ENCODE data around the gene RNASE1.
"Not testable (repeated sequence)": the region's sequence is repeated elsewhere in the genome, so short reads cannot be mapped to it uniquely, and the experiment has no call there.

Gene RNASE1

GRCh38 chr14:20802341-20803084 is at the start of gene RNASE1:
Gene RNASE1, minus strand, starts transcription at chr14:20802844. Its CDS starts 776 bp downstream, at chr14:20802068.
- DNase-seq = no peak

GRCh38 chr14:20848955-20849570 is 46.4 kb upstream of the RNASE1 start:
- DNase-seq = peak; percentile 15

DNA sequence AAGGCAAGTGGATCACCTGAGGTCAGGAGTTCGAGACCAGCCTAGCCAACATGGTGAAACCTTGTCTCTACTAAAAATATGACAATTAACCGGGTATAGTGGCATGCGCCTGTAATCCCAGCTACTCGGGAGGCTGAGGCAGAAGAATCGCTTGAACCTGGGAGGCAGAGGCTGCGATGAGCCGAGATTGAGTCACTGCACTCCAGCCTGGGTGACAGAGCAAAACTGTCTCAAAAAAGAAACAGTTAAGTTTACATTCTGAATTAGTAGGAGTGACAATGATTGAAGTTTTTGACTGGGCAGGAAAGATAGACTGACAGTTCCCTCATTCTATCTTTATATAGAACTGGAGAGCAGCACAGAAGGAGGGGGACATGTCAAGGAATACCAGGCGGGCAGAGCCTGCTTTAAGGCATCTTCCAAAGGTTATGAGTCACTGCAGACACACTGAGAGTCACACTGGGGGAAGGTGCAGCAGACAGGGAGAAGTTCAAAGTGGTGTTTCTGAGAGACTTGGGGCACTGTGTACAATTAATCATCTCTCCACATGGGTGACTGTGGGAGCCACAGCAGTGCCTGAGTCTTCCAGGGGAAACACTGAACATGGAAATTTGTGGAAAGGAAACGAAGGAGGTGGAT is 45.8 kb upstream of the RNASE1 start:
- DNase-seq = no peak

DNA sequence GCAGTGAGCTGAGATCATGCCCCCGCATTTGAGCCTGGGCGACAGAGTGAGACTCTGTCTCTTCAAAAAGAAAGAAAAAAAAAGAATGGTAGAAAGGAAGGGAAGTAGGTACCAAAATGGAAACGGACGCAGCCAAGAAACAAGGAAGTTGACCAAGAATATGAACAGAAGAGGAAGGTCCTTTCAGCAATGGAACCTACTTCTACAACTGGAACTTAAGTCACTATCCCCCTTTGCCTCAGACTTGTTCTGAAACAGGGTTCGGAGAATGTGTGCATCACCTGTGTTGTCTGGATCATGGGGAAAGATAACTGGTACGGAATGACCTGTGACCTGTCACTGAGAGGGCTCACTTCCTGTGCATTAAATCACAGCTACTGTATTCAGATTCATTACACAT is 43.9 kb upstream of the RNASE1 start:
- DNase-seq = no peak

GRCh38 chr14:20841096-20841495 is 38.5 kb upstream of the RNASE1 start:
- no peak for DNase-seq

DNA sequence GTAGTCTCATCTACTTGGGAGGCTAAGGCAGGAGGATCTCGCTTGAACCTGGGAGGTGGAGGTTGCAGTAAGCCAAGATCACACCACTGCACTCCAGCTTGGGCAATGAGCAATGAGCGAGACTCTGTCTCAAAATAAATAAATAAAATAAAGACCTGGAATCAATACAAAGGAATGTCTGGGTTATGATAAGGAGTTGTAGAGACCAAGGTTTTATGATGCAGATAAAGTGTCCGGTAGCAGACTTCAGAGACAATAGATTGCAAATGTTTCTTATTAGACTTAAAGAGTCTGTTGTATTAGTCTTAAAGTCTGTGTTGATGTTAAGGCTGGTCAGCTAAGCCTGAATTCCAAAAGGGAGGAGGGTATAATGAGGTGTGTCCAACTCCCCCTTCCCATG is 35.2 kb upstream of the RNASE1 start:
- DNase-seq = no peak

DNA sequence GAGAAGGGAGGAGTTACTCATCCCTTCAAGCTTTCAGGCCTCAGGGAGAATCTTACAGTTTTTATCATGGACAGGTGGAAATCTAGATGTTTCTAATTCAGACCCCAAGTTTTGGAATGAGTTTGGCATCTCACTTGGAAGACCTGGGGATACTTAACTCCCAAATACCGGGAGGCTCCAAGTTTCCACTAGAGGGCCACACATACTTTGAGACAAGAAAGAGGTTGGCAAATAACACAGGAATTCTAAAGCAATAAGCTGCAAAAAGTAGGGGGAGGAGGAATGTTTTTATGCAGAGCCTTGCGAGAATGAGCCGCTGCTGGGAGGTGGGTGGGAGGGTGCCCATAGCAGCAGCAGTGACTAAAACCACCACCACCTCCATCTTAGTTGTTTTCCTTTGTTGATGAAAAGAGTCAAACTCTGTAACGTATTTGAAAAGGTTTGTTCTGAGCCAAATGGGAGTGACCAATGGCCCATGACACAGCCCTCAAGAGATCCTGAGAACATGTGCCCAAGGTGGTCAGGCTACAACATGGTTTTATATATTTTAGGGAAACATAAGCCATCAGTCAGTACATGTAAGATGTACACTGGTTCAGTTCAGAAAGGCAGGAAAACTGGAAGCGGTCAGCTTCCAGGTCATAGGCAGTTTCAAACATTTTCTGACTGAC is 34.2 kb upstream of the RNASE1 start:
- DNase-seq = no peak

DNA sequence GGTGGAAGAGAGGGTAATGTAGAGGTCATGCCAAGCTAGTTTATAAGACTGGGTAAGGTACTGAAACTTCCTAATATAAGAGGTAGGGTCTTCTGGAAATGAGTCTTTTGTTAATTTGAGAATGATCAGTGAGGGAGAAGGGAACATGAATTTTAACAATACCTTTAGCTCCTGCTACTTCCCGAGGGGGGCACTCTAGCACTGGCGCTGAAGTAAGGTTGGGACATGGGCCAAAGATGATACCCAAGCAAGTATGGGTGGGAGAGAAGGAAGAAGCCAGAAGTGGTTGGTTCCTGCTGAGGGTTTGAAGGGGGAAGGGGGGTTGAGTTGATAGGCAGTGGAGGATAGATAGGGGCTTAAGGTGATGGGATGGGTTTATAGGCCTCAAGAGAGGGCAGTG is 32.3 kb upstream of the RNASE1 start:
- no peak for DNase-seq

DNA sequence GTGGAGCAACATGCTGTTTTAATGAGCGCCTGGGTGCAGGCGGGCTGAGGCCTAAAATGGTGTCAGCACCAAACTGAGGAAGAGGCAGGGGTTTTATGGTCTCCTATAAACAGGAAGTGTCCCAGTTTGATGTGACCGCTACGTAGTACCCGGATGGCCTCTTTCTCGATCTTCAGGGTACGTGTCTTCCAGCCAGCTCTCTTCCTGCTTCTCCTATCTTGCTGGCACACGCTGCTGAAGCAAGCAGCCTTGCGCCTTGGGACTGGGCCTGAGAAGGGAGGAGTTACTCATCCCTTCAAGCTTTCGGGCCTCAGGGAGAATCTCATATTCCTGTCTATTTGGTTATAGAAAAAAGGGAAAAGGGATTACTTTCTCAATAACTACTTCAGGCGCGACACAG is 28.2 kb upstream of the RNASE1 start:
- no peak for DNase-seq

DNA sequence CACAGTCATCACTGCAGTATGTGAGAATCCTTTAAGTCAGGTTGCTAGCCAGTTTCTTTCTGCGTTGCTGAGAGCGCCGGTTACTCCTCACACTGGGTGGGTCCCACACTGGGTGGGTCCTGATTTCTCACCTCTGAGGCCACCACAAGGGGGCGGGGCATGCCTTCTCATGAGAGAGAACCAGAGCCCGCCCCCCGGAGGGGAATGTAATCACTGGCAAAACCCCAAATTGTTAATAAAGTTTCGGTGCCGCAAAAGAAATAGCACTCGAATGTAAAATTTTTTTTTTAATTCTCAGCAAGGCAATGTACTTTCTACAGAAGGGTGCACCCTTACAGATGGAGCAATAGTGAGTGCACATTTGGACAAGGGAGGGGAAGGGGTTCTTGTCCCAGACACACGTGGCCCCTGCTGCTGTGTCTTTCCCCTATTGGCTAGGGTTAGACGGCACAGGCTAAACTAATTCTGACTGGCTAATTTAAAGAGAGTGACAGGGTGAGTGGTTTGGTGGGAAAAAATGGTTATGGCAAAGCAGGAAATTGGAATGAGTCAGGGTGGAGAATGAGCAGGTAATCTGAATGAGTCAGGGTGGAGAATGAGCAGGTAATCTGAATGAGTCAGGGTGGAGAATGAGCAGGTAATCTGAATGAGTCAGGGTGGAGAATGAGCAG is 25.5 kb upstream of the RNASE1 start:
- DNase-seq = not testable (repeated sequence)

DNA sequence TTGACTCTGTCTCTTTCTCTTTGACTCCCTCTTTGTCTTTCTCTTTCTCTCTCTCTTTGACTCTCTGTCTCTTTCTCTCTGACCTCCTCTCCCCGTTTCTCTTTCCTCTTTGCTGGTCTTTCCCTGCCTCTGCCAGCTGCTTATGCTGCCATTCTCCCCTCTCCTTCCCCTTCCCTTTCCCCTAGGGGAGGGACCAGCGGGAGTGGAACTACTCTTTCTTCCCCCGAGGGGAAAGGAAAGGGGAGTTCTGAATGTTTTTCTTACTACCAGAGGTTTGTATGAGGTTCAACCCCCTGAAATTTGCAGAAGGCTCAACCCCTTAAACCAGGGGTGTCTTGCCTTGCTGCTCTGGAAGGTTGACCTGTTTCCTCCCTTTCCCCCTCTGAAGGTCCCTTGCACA is 24.7 kb upstream of the RNASE1 start:
- DNase-seq = no peak

DNA sequence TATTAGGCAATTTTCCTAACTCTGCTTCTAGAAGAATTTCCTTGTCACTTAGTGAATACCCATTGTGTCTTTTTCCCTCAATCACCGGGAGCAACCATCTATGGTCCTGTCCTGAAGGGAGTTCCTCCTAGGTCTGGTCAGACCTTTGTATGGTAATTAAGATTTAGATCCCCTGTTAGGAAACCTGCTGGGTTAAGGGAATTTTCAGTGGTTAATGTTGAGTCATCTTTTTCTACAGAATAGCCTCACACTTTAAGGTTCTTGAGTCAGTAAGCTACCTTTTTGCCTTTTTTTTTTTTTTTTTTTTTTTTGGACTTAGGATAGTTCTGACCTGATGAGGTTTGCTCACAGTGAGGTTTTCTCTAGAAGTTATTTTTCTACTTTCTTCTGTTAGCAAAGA is 24.0 kb upstream of the RNASE1 start:
- not testable (repeated sequence) for DNase-seq

DNA sequence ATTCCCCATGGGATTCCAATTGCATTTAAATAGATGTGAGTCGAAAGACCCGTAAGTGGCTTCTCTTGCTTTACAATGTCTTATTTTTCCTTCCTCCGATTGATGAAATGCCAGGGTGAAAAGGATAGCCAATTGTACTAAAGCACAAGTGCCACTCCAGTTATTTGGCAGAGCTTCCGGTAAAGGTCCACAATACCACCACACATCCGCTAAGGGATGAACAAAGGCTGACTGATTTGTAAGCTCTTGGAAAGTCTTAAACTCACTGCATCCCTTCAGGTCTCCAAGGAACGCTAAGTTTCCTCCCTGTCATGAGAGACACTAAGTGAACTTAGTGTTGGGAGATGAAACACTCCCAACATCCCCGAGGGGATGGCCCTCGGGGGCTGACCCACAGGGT is 21.2 kb upstream of the RNASE1 start:
- no peak for DNase-seq

GRCh38 chr14:20821521-20822108 is 19.0 kb upstream of the RNASE1 start:
- DNase-seq = not testable (repeated sequence)

- DNase-seq = peak; percentile 22
Measured at GRCh38 chr14:20820063-20820904, 17.6 kb upstream of the RNASE1 start.

GRCh38 chr14:20818861-20819260 is 16.2 kb upstream of the RNASE1 start:
- no peak for DNase-seq

DNA sequence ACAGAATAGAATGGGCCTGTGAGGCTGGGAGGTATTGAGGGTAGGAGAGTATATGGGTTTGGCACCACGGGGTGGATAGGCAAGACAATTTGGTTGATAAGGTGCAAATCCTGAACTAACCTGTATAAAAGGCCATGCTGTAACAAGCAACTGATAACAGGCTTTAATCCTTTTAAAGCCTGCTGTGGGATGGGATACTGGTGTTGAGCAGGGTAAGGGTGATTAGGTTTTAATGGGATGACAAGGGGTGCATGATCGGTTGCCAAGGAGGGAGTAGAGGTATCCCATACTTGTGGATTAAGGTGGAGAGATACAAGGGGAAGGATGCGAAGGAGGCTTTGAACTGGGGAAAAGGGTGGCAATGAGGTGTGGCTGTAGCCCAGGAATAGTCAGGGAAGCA is 13.3 kb upstream of the RNASE1 start:
- DNase-seq = not testable (repeated sequence)

DNA sequence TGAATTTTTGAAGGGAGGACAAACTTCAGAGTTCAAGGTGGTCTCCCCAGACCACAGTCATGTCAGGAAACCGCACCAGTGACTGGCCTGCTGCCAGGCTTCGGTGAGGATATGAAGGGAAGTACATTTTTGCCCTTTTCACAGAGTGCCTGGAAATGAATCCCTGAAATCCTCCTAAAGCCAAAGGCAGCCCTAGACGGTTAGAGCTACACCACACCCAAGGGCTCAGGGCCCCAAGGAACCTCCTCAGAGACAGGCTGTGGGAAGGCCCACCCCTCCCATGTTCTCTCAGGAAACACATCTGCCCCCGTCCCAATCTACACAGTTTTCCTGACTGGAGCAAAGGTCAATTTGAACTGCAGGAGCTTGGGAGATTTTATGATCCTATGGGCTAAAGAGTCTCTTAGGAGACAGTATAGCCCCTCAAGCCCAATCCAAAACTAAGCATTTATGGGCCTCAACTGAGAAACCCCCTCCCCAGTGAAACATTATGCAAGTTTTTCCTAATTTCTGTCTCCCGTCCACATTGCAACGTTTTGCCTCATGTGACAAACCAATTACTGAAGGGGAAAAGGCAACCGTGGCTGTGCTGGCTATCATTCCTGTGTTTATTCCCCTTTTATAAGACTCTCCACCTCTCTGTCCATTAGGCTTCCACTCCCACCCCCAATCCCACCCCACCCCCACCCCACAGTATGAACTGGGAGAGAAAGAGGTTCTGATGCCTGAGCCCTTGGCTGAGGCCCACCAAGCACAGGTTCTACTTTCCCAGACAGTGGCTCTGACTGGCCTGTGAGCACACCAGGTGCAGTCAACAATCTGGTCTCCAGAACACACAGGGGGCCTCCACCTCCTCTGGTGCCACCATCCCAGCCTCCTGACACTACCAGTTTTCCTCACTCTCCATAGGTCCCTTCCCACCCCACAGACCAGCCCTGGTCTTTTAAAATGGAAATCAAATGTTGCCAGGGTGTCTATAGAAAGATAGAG is 9.6 kb upstream of the RNASE1 start:
- no peak for DNase-seq

- no peak for DNase-seq
Measured at GRCh38 chr14:20809917-20810316, 7.3 kb upstream of the RNASE1 start.

DNA sequence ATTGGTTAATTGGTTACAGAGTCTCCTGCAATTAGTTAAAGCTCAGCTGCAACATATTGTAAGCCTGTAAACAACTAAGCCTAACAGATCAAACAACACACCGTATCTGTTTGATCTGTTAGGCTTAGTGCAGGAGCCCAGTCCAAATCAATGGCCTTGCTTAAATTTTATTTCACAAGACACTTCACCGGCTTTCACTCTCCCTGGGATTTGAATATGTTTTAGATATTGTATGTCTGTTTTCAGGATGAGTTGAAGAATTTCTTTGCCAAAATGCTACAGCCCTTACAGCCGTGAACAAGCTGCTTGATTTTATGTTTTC is 5.5 kb upstream of the RNASE1 start:
- DNase-seq = no peak

All from NCI-H526 treated with DMSO at 0.1 percent for 48 hours (cell line).